ENCODE measurements around the gene RBM19. TPM values are rescaled to one million over a fixed set of nuclear protein-coding genes. Genes with fewer than 3 reads are reported as not detected.

Gene RBM19
- total and polyA plus RNA-seq, 3 donors from 2014 or later: 28.9 to 55.4 (median 49.5) TPM

- intact Hi-C loops (cut with DNase I; ENCODE audit: low total_unique reads): no loop called here
- 46 to 70% methylated on average over 5 of the region's 5 CpGs for WGBS, 2 donors
- H3K27ac ChIP-seq: no peak overlapping the region
- no peaks in the 10 kb centered on the region for H3K36me3 ChIP-seq (ENCODE audit: low read depth, missing control alignments)
- TF ChIP-seq POLR2A (IDR thresholded peaks at IDR 0.05): no peak
- TF ChIP-seq, protein P1, sequence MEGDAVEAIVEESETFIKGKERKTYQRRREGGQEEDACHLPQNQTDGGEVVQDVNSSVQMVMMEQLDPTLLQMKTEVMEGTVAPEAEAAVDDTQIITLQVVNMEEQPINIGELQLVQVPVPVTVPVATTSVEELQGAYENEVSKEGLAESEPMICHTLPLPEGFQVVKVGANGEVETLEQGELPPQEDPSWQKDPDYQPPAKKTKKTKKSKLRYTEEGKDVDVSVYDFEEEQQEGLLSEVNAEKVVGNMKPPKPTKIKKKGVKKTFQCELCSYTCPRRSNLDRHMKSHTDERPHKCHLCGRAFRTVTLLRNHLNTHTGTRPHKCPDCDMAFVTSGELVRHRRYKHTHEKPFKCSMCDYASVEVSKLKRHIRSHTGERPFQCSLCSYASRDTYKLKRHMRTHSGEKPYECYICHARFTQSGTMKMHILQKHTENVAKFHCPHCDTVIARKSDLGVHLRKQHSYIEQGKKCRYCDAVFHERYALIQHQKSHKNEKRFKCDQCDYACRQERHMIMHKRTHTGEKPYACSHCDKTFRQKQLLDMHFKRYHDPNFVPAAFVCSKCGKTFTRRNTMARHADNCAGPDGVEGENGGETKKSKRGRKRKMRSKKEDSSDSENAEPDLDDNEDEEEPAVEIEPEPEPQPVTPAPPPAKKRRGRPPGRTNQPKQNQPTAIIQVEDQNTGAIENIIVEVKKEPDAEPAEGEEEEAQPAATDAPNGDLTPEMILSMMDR (IDR thresholded peaks at IDR 0.05): no peak
- no peak for DNase-seq
- H3K4me3 ChIP-seq: no peak overlapping the region
- H3K9me3 ChIP-seq: no peaks in the 10 kb centered on the region
- H3K4me1 ChIP-seq: no peaks in the 10 kb centered on the region
- H3K27me3 ChIP-seq: no peaks in the 10 kb centered on the region
Observed at GRCh38 chr12:113837084-113837483, 129.0 kb downstream of the RBM19 start.

GRCh38 chr12:113835896-113836295, 130.2 kb downstream of the RBM19 start:
- no peaks in the 10 kb centered on the region for H3K27me3 ChIP-seq
- H3K4me1 ChIP-seq: no peaks in the 10 kb centered on the region
- no peak for DNase-seq
- no peak overlapping the region for H3K27ac ChIP-seq
- no peaks in the 10 kb centered on the region for H3K9me3 ChIP-seq
- TF ChIP-seq POLR2A (IDR thresholded peaks at IDR 0.05): no peak
- TF ChIP-seq, protein P1 (IDR thresholded peaks at IDR 0.05): no peak
- H3K4me3 ChIP-seq: no peak overlapping the region
- intact Hi-C loops (cut with DNase I; ENCODE audit: low total_unique reads): no loop called here
- H3K36me3 ChIP-seq (ENCODE audit: low read depth, missing control alignments): no peaks in the 10 kb centered on the region
- 76 to 87% methylated on average over 12 to 16 of the region's 16 CpGs for WGBS, 2 donors

DNA sequence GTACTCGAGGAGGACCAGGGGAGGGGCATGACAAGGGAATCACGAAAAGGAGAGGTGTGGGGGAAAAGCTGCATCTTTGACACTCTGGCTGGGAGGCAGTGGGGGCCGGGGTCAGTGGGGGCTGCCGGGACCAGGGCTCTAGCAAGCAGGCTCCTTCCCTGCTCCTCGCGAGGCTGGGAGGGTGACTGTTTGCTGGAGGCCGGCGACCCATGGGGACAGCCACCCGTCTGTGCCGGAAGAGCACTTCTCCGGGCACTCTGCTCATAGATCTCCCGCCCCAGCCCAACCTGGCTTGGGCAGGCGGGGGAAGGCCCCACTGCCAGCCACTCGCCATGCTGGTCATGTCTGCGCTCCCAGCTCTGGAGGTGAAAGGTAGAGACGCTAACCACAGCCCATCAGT, 130.7 kb downstream of the RBM19 start:
- Histone ChIP-seq H3K9me3 (no peaks in the 10 kb centered on the region), H3K4me3 (no peak overlapping the region), H3K27ac (no peak overlapping the region), H3K4me1 (no peaks in the 10 kb centered on the region), H3K27me3 (no peaks in the 10 kb centered on the region), H3K36me3 (ENCODE audit: low read depth, missing control alignments) (no peaks in the 10 kb centered on the region)
- no peak for DNase-seq
- TF ChIP-seq, protein P1 (IDR thresholded peaks at IDR 0.05): no peak
- no peak for TF ChIP-seq POLR2A (IDR thresholded peaks at IDR 0.05)
- 93 to 94% methylated on average over 16 of the region's 16 CpGs for WGBS, 2 donors
- intact Hi-C loops (cut with DNase I; ENCODE audit: low total_unique reads): no loop called here

GRCh38 chr12:113833422-113833821, 132.7 kb downstream of the RBM19 start:
- no peaks in the 10 kb centered on the region for H3K9me3 ChIP-seq
- H3K27me3 ChIP-seq: no peaks in the 10 kb centered on the region
- intact Hi-C loops (cut with DNase I; ENCODE audit: low total_unique reads): no loop called here
- no peaks in the 10 kb centered on the region for H3K4me1 ChIP-seq
- TF ChIP-seq, protein P1 (IDR thresholded peaks at IDR 0.05): no peak
- no peak for TF ChIP-seq POLR2A (IDR thresholded peaks at IDR 0.05)
- H3K27ac ChIP-seq: no peak overlapping the region
- DNase-seq: no peak
- no peaks in the 10 kb centered on the region for H3K36me3 ChIP-seq (ENCODE audit: low read depth, missing control alignments)
- 92 to 93% methylated on average over 3 of the region's 3 CpGs for WGBS, 2 donors
- H3K4me3 ChIP-seq: no peak overlapping the region

- Histone ChIP-seq H3K27me3 (no peaks in the 10 kb centered on the region), H3K4me3 (no peak overlapping the region), H3K27ac (no peak overlapping the region), H3K4me1 (no peaks in the 10 kb centered on the region), H3K9me3 (no peaks in the 10 kb centered on the region), H3K36me3 (ENCODE audit: low read depth, missing control alignments) (no peaks in the 10 kb centered on the region)
- 77 to 88% methylated on average over 20 of the region's 20 CpGs for WGBS, 2 donors
- no peak for DNase-seq
- TF ChIP-seq, protein P1 (IDR thresholded peaks at IDR 0.05): no peak
- TF ChIP-seq POLR2A (IDR thresholded peaks at IDR 0.05): no peak
- intact Hi-C loops (cut with DNase I; ENCODE audit: low total_unique reads): no loop called here
Observed at GRCh38 chr12:113831476-113831875, 134.6 kb downstream of the RBM19 start.
